ENCODE data around the gene CCDC187.

CCDC187 gene

GRCh38 chr9:136252846-136253245 is 51.0 kb downstream of the CCDC187 start:
- DNase-seq (ENCODE audit: low read depth, low spot score), result no peak

- DNase-seq (ENCODE audit: low read depth, low spot score), result no peak
Measured at GRCh38 chr9:136252281-136252680, 51.6 kb downstream of the CCDC187 start.

- no peak for DNase-seq (ENCODE audit: low read depth, low spot score)
Measured at GRCh38 chr9:136251264-136252115, 52.4 kb downstream of the CCDC187 start.

- no peak for DNase-seq (ENCODE audit: low read depth, low spot score)
Measured at GRCh38 chr9:136250676-136251075, 53.2 kb downstream of the CCDC187 start.

GRCh38 chr9:136249877-136250559 is 53.9 kb downstream of the CCDC187 start:
- DNase-seq (ENCODE audit: low read depth, low spot score), result no peak

GRCh38 chr9:136248951-136249876 is 54.7 kb downstream of the CCDC187 start:
- no peak for DNase-seq (ENCODE audit: low read depth, low spot score)

- no peak for DNase-seq (ENCODE audit: low read depth, low spot score)
Measured at GRCh38 chr9:136247947-136248637, 55.8 kb downstream of the CCDC187 start.

GRCh38 chr9:136247551-136247916 is 56.4 kb downstream of the CCDC187 start:
- no peak for DNase-seq (ENCODE audit: low read depth, low spot score)

GRCh38 chr9:136246849-136247550 is 56.9 kb downstream of the CCDC187 start:
- DNase-seq (ENCODE audit: low read depth, low spot score), result no peak

- DNase-seq (ENCODE audit: low read depth, low spot score), result peak; percentile 92
Measured at GRCh38 chr9:136245219-136246150, 58.4 kb downstream of the CCDC187 start, which contains the start of gene QSOX2. Gene QSOX2, minus strand, starts transcription at chr9:136245812. Its CDS starts 9 bp downstream, at chr9:136245803.

- no peak for DNase-seq (ENCODE audit: low read depth, low spot score)
Measured at GRCh38 chr9:136244969-136245218, 59.0 kb downstream of the CCDC187 start.

- peak; percentile 60 for DNase-seq (ENCODE audit: low read depth, low spot score)
Measured at GRCh38 chr9:136244122-136244968, 59.5 kb downstream of the CCDC187 start.

- DNase-seq (ENCODE audit: low read depth, low spot score), result no peak
Measured at GRCh38 chr9:136243631-136244030, 60.3 kb downstream of the CCDC187 start.

GRCh38 chr9:136242918-136243525 is 60.9 kb downstream of the CCDC187 start:
- no peak for DNase-seq (ENCODE audit: low read depth, low spot score)

GRCh38 chr9:136242248-136242647 is 61.6 kb downstream of the CCDC187 start:
- DNase-seq (ENCODE audit: low read depth, low spot score), result no peak

- no peak for DNase-seq (ENCODE audit: low read depth, low spot score)
Measured at GRCh38 chr9:136241542-136241941, 62.4 kb downstream of the CCDC187 start.

GRCh38 chr9:136240941-136241340 is 63.0 kb downstream of the CCDC187 start:
- no peak for DNase-seq (ENCODE audit: low read depth, low spot score)

- no peak for DNase-seq (ENCODE audit: low read depth, low spot score)
Measured at GRCh38 chr9:136239983-136240330, 63.9 kb downstream of the CCDC187 start.
